ENCODE results near the gene PLB1. TPM values are rescaled to one million over a fixed set of nuclear protein-coding genes. Genes with fewer than 3 reads are reported as not detected.

PLB1 gene
- total and polyA plus RNA-seq, 2 experiments from 2014 or later: 19.2 to 19.7 TPM

DNA sequence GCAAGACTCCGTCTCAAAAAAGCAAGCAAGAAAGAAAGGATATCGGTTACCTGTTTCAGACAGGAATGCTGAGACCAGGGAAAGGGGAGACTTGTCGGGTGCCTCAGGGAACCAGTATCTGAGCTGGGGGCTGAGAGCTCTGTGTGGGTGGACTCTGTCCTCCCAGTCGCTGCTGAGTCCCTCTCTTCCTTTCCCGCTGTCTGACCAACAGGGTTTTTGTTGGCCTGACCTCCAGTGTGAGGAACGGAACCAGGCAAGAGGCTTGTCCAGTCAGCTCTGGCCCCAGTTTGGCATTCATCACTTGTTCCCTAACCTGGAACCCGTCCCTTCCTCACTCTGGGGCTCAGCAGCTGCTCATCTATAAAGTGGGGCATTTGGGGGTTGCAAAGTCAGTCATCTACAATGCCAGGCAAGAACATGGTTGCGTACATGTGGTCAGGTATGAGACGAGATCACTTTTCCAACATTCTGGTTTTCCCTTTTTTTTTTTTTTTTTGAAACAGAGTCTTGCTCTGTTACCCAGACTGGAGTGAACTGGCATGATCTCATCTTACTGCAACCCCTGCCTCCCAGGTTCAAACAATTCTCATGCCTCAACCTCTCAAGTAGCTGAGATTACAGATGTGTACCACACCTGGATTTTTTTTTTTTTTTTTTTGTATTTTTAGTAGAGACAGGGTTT lies 116.4 kb downstream of the PLB1 start:
- no peaks in the 10 kb centered on the region for H3K9me2 ChIP-seq (replicated peaks; ENCODE audit: insufficient read depth)
- no peak overlapping the region for H3K4me3 ChIP-seq
- no peak overlapping the region for H3K4me2 ChIP-seq
- TF ChIP-seq EZH2 (IDR thresholded peaks at IDR 0.05; ENCODE audit: borderline replicate concordance) (no peak), CTCF (IDR thresholded peaks at IDR 0.05; ENCODE audit: poor library complexity) (no peak)
- no peak overlapping the region for H2AFZ ChIP-seq
- peak overlapping the region; percentile 92 for H3K27ac ChIP-seq
- no peaks in the 10 kb centered on the region for H3K36me3 ChIP-seq (replicated peaks; ENCODE audit: insufficient read depth, low read depth)
- no peaks in the 10 kb centered on the region for H4K20me1 ChIP-seq (ENCODE audit: insufficient read depth, poor library complexity, severe bottlenecking)
- H3K9me3 ChIP-seq (ENCODE audit: low read depth): no peaks in the 10 kb centered on the region
- H3K27me3 ChIP-seq: no peaks in the 10 kb centered on the region
- no peak for DNase-seq (ENCODE audit: low spot score)
- WGBS (ENCODE audit: low lambda C conversion rate, missing lambda C conversion rate): 83% methylated on average over 9 of the region's 9 CpGs
- H3K4me1 ChIP-seq (ENCODE audit: insufficient read depth): peaks cover 30% of the 10 kb centered on the region
- H3K79me2 ChIP-seq: no peaks in the 10 kb centered on the region

GRCh38 chr2:28613186-28613585 lies 117.3 kb downstream of the PLB1 start:
- no peak overlapping the region for H3K4me3 ChIP-seq
- no peaks in the 10 kb centered on the region for H4K20me1 ChIP-seq (ENCODE audit: insufficient read depth, poor library complexity, severe bottlenecking)
- DNase-seq (ENCODE audit: low spot score): no peak
- H3K79me2 ChIP-seq: no peaks in the 10 kb centered on the region
- no peaks in the 10 kb centered on the region for H3K9me3 ChIP-seq (ENCODE audit: low read depth)
- TF ChIP-seq CTCF (IDR thresholded peaks at IDR 0.05; ENCODE audit: poor library complexity) (no peak), EZH2phosphoT487 (IDR thresholded peaks at IDR 0.05; ENCODE audit: low read depth, severe bottlenecking, unreplicated experiment) (no peak), EZH2 (IDR thresholded peaks at IDR 0.05; ENCODE audit: borderline replicate concordance) (no peak)
- no peaks in the 10 kb centered on the region for H3K36me3 ChIP-seq (replicated peaks; ENCODE audit: insufficient read depth, low read depth)
- no peak overlapping the region for H3K4me2 ChIP-seq
- peaks cover 29% of the 10 kb centered on the region for H3K4me1 ChIP-seq (ENCODE audit: insufficient read depth)
- H2AFZ ChIP-seq: no peak overlapping the region
- WGBS (ENCODE audit: low lambda C conversion rate, missing lambda C conversion rate): 55% methylated on average over 2 of the region's 2 CpGs
- no peaks in the 10 kb centered on the region for H3K9me2 ChIP-seq (replicated peaks; ENCODE audit: insufficient read depth)
- no peaks in the 10 kb centered on the region for H3K27me3 ChIP-seq
- H3K27ac ChIP-seq: peak overlapping the region; percentile 92

DNA sequence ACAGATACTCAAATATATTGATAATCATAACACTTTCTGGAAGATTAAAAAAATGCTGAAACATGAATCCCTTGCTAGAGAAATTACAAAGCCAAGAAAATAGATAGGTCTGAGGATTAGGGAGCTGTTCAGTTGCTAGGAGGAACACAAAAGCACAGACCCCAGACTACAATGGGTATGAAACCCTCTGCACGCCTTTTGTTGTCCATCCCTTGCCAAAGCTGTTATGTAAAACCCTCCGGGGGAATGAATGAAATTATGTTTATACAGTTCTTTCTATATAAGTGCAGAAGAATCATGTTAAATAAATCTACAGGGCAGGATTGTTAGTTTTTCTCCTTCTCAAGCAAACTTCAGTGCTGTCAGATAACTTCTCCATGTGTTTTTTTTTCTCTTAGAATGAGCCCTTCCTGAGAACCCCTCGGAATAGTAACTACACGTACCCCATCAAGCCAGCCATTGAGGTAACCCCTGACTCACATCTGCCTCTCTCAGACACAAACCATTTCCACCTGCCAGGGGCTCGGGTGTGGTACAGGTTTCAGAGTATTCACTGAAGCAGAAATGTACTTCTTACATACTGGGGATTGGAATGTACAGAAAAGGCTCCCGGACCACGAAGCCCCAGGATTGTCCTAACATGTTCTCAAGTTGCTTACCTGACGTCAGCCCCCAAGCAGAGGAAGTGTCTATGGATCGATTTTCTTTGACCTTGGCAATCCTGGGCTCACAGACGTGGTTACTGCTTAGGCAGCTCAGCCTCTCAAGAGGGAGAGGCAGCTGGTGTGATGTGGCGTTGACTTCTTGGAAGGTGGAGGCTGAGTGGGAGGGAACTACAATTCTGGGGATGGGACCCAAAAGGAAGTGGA lies 118.0 kb downstream of the PLB1 start:
- Histone ChIP-seq H3K9me2 (replicated peaks; ENCODE audit: insufficient read depth) (no peaks in the 10 kb centered on the region), H3K79me2 (no peaks in the 10 kb centered on the region), H2AFZ (no peak overlapping the region), H3K4me3 (no peak overlapping the region), H3K27ac (peak overlapping the region; percentile 92), H3K9me3 (ENCODE audit: low read depth) (no peaks in the 10 kb centered on the region), H4K20me1 (ENCODE audit: insufficient read depth, poor library complexity, severe bottlenecking) (no peaks in the 10 kb centered on the region), H3K27me3 (no peaks in the 10 kb centered on the region), H3K4me1 (ENCODE audit: insufficient read depth) (peaks cover 29% of the 10 kb centered on the region), H3K36me3 (replicated peaks; ENCODE audit: insufficient read depth, low read depth) (no peaks in the 10 kb centered on the region), H3K4me2 (peak overlapping the region; percentile 43)
- 46% methylated on average over 11 of the region's 11 CpGs for WGBS (ENCODE audit: low lambda C conversion rate, missing lambda C conversion rate)
- peak; percentile 67 for DNase-seq (ENCODE audit: low spot score)
- TF ChIP-seq EZH2phosphoT487 (IDR thresholded peaks at IDR 0.05; ENCODE audit: low read depth, severe bottlenecking, unreplicated experiment): no peak
- TF ChIP-seq EZH2 (IDR thresholded peaks at IDR 0.05; ENCODE audit: borderline replicate concordance): no peak
- no peak for TF ChIP-seq CTCF (IDR thresholded peaks at IDR 0.05; ENCODE audit: poor library complexity)
